ENCODE results near the gene RNU5B-1. TPM values are rescaled to one million over a fixed set of nuclear protein-coding genes. Genes with fewer than 3 reads are reported as not detected.

RNU5B-1 gene
- total RNA-seq, 1 donor from 2014 or later, result not detected

DNA sequence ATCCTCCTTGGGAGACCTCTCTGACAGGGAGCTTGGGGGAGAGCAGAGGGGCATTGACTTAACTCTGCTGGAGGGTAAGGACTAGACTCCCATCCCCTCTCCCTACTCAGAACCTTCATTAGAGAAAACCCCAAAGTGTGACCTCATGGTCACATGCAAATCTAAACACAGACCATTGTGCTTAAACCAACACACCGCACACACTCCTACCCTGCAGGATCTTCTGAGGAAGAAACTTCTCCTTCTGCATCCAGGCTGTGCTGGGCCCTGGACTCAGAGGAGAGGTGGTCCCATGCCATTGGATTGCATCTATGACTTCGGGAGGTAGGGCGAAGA lies 17.0 kb upstream of the RNU5B-1 start:
- DNase-seq (ENCODE audit: low spot score), result no peak
- ATAC-seq, result no peak

DNA sequence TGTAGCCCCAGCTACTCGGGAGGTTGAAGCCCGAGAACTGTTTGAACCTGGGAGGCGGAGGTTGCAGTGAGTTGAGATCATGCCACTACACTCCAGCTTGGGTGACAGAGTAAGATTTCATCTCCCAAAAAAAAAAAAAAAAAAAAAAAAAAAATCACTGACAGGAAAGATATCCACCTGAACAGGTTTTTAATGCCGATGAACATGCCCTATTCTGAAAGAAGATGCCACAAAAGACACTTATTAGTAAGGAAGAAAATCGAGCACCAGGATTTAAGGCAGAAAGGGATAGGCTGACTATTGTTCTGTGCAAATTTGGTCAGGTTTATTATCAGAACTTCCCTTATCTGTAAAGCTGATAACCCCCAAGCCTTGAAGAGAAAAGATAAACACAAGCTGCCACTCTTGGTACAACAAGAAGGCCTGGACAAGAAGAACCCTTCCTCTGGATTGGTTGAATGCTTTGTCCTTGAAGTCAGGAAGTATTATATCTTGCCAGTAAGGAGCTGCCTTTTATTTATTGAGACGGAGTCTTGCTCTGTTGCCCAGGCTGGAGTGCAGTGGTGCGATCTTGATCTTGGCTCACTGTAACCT lies 15.1 kb upstream of the RNU5B-1 start:
- ATAC-seq (no peak), DNase-seq (ENCODE audit: low spot score) (no peak)

DNA sequence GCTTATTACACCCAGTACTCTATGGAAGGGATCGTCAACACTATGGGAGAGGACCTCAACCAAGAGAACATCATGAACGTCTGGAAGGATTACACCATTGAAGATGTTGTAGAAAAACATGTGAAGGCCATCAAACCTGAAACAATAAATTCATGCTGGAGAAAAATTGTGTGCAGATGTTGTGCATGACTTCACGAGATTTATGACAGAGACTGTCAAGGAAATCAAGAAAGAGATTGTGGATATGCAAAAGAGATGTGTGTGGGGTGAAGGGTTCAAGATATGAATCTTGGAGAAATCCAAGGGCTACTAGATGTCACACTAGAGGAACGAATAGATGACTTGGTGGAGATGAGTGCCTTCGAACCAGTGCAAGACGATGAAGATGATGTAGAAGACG lies 14.2 kb upstream of the RNU5B-1 start:
- DNase-seq (ENCODE audit: low spot score) (no peak), ATAC-seq (no peak)

DNA sequence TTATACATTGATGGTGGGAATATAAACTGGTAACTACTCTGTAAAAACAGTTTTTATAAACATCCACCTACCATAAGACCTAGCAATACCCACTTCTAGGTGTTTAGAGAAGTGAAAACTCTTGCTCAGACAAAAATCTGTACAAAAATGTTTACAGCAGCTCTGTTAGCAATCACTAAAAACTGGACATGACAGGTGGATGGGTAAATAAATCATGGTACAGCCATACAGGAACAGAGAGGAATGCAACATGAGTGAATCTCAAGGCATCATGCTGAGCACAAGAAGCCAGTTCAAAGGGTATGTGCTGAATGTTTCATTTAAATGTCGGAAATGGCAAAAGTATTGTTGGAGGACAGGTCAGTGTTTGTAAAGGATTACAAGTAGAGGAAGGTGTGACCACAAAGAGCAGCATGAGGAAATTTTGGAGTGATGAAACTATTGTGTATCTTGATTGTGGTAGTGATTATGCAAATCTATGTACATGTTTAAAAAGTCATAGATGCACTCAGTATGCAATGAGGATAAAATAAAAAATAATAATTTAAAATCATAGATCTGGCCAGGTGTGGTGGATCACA lies 11.4 kb upstream of the RNU5B-1 start:
- no peak for ATAC-seq
- no peak for DNase-seq (ENCODE audit: low spot score)

DNA sequence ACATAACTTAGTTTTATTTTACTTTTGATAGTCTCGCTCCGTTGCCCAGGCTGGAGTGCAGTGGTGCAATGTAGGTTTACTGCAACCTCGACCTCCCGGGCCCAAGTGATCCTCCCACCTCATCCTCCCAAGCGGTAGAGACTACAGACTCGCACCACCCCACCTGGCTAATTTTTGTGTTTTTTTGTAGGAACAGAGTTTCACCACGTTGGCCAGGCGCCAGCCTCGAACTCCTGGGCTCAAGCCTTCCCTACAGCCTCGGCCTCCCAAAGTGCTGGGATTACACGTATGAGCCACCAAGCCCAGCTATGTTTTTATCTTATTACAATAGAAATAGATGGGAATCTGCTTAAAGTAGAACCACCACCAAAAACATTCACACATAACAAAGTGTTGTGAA lies 5.7 kb upstream of the RNU5B-1 start:
- ATAC-seq (no peak), DNase-seq (ENCODE audit: low spot score) (no peak)

DNA sequence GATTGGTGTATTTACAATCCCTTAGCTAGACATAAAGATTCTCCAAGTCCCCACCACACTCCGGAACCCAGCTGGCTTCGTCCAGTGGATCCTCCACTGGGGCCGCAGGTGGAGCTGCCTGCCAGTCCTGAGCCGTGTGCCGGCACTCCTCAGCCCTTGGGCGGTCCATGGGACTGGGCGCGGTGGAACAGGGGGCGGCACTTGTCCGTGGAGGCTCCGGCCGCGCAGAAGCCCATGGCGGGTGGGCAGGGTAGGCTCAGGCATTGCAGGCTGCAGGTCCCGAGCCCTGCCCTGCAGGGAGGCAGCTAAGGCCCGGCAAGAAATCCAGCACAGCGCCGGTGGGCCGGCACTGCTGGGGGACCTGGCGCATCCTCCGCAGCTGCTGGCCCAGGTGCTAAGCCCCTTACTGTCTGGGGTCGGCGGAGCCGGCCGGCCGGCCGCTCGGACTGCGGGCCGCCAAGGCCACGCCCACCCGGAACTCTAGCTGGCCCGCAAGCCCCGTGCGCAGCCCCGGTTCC lies 3.5 kb upstream of the RNU5B-1 start:
- no peak for DNase-seq (ENCODE audit: low spot score)
- no peak for ATAC-seq

DNA sequence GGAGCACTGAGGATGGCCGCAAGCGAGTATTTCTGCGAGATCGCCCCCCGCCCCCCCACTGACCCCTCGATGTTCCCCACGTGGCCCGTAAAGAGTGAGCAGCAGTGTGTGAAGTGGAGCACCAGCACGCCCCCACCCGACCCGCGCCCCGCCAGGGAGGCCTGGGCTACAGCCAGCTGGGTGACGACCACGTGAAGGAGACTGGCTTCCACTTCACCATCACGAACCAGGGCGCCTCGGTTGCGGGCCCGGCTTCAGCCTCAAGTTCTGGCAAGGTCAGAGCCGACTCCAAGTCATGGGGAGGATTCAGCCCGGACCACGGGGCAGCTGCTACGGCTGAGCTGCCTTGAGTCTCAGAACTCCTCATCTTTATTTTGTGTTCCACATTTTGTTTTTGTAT lies 2.4 kb upstream of the RNU5B-1 start:
- DNase-seq (ENCODE audit: low spot score) (no peak), ATAC-seq (no peak)

DNA sequence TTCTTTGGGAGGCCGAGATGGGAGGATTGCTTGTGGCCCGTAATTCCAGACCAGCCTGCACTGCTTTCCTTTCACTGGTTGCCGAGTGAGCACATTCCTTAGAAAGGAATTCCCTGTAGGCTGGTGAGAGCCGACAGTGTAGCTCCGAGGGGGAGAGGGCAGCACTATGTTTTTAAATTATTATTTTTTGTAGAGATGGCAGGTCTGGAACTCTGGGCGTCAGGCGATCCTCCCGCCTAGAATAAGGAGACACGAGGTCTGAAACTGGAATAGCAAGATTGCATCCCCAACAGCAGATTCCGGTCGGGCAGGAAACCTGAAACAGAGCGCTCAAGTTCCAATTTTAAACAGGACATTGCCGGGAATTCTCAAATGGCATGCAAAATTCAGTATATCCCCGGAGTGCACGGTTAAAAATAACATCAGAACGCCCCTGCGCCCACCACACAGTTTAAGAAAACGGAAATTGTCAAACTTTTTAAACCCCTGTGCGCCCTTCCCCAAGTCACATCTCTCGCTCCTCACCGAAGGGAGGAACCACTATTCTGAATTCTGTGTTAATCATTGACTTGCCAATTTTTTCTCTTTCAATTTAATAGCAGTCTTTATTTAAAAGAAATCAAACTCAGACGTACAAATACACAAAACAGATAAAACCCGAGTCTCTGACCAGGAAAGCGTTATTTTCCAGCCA lies 643 bp upstream of the RNU5B-1 start:
- DNase-seq (ENCODE audit: low spot score) (peak; percentile 56), ATAC-seq (peak; percentile 59)

DNA sequence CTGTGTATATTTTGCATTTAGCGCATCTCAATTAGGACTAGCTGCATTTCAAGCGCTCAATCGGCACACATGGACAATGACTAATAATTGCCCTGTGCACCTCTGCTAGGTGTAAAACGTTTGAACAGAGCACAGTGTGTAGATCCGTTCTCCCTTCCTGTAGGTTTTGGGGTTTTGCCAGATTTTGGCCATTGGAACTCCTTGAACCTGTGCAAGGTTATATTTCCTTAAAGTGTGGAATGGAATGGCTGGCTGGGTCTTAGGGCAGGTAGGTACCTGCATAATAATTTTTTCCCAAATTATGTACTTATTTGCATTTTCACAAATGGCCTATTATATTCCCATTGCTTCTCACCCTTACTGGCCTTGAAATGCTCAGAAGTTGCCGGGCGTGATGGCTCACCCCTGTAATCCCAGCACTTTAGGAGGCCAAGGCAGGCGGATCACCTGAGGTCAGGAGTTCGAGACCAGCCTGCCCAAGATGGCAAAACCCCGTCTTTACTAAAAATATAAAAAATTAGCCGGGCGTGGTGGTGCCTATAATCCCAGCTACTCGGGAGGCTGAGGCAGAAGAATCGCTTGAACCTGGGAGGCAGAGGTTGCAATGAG lies 777 bp downstream of the RNU5B-1 start:
- ATAC-seq, result peak; percentile 18
- no peak for DNase-seq (ENCODE audit: low spot score)

DNA sequence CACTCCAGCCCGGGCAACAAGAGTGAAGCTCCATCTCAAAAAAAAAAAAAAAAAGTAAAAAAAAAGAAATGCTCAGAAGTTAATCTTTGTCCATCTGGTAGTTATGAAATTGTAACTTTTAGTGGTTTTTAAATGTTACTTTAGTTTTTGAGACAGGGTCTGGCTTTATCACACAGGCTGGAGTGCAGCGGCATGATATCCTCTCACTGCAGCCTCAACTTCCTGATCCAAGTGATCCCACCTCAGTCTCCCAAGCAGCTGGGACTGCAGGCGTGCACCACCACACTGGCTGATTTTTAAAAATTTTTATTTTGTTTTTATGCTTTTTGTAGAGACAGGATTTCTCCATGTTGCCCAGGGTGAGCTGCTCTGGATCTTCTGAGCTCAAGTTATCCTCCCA lies 1.3 kb downstream of the RNU5B-1 start:
- no peak for ATAC-seq
- DNase-seq (ENCODE audit: low spot score), result no peak

DNA sequence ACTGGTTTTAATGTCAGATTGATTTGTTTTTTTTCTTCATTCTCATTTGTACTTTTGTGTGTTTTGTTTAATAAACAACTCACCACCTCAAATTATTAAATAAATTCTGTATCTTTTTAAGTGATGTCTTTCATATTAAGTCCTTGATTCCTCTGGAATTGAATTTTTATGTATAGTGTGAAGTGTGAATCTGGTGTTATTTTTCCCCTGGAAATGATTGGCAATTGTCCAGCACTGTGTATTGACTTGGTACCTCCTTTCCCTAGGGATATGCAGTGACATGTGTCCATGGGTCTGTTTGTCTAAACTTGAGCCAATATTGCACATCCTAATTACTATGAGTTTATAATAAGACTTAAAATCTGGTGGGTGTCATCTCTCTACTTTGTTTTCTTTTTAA lies 2.1 kb downstream of the RNU5B-1 start:
- DNase-seq (ENCODE audit: low spot score) (no peak), ATAC-seq (no peak)

DNA sequence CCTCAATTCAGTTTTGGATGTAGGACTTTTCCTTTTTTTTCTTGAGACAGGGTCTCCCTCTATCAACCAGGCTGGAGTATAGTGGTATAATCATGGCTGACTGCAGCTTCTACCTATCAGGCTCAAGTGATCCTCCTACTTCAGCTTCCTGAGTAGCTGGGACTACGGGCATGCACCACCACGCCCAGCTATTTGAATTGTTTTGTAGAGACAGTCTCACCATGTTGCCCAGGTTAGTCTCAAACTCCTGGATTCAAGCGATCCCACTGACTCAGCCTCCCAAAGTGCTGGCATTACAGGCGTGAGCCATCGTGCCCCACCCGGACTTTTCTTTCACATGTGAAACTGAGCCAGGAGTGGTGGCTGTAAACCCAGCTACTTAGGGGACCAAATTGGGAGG lies 3.5 kb downstream of the RNU5B-1 start:
- ATAC-seq (no peak), DNase-seq (ENCODE audit: low spot score) (no peak)

DNA sequence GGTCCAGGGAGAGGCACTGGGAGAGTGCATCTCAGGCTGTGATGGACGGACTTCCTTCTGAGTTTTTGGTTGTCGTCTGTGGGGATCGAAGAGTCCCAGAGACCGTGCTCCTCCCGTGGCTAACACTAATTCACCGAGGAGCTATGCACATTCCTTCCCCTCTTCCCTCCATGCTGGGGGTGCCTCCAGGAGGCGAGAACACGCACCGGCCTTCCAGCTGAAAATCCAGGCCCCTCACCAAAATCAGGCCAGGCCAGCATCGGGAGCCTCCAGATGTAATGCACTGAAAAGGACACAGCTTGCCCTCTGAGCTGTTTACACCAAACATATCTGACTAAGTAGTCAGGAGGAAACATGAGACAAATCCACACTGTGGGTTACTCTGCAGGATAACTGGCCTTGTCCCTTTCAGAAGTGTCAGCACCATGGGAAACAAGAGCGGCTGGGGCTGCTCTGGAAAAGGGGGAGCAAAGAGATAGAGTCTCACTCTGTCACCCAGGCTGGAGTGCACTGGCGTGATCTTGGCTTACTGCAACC lies 5.5 kb downstream of the RNU5B-1 start:
- no peak for ATAC-seq
- no peak for DNase-seq (ENCODE audit: low spot score)

DNA sequence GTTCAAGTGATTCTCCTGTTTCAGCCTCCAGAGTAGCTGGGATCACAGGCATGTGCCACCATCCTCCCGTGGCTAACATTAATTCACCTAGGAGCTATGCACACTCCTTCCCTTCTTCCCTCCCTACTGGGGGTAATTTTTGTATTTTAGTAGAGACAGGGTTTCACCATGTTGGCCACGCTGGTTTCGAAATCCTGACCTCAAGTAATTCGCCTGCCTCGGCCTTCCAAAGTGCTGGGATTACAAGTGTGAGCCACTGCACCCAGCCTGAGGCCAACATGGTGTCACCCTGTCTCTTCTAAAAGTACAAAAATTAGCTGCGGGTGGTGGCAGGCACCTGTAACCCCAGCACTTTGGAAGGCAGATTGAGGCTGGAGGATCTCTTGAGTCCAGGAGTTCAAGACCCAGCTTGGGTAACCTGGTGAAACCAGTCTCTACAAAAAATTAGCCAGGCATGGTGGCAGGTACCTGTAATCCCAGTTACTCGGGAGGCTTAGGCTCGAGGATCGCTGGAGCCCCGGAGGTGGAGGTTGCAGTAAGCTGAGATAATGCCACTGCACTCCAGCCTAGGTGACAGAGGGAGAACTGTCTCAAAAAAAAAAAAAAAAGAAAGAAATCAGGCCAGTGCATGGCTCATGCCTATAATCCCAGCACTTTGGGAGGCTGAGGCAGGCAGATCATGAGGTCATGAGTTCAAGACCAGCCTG lies 6.1 kb downstream of the RNU5B-1 start:
- no peak for DNase-seq (ENCODE audit: low spot score)
- no peak for ATAC-seq

DNA sequence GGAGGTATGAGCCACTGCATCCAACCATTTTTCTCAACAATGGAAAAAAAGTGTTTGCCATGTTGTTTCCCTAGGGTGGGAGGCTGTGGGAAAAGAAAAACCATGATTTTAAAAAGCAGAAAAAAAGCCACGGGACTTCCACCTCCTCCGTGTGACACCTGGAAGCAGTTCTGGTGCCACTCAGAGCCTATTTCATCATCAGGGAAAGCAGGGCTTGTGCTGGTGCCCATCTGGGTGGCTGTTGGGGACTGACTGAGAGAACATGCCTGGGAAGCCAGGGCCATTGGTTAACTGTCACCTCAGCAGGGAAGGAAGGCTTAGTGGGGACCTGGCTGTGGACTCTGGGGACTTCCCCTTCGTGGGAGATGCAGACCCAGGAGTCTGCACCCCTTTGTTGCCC lies 7.3 kb downstream of the RNU5B-1 start:
- peak; percentile 73 for ATAC-seq

DNA sequence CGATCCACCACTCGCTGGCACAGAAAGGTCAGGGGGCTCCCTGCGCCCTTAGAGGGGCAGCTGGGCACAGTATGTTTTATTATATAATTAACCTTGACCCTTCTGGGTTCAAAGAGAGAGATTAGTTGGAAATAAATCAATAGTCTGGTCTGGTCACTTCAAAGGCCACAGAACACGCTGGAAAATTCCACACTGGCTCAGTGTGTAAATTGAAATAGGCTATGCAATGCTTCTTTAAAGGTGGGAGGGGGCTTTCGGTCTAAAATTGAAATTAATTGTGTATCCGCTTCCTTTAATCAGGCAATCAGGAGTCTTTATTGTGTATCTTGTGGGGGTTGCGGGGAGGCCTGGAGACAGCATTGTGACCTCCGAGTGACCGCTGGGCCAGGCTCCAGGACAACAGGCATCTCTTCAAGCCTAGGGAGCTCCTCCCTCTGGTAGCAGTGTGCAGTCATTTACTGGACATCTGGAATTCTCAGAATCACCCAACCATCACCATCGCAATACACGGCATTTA lies 8.0 kb downstream of the RNU5B-1 start:
- DNase-seq (ENCODE audit: low spot score), result peak; percentile 80
- ATAC-seq, result peak; percentile 88

More for the DNA sequence above, 7.3 kb downstream of the RNU5B-1 start:
- DNase-seq (ENCODE audit: low spot score), result peak; percentile 67

DNA sequence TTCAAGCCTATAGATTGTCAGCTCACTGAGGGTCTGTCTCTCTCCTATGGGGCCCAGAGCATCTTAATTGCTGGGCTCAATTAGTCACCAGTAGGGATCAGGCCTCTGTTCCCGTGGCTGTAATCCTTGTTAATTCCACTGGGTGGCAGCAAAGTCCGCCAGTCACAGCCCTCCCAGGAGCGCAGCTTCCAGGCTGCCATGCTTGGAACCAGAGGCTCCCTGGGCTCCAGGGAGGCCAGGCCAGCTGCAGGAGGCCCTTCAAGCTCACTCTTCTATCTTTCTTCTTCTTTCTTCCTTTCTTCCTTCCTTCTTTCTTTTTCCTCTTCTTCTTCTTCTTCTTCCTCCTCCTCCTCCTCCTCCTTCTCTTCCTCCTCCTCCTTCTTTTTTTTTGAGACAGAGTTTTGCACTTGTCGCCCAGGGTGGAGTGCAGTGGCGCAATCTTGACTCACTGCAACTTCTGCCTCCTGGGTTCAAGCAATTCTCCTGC lies 14.4 kb downstream of the RNU5B-1 start:
- DNase-seq (ENCODE audit: low spot score) (peak; percentile 75), ATAC-seq (peak; percentile 99)

DNA sequence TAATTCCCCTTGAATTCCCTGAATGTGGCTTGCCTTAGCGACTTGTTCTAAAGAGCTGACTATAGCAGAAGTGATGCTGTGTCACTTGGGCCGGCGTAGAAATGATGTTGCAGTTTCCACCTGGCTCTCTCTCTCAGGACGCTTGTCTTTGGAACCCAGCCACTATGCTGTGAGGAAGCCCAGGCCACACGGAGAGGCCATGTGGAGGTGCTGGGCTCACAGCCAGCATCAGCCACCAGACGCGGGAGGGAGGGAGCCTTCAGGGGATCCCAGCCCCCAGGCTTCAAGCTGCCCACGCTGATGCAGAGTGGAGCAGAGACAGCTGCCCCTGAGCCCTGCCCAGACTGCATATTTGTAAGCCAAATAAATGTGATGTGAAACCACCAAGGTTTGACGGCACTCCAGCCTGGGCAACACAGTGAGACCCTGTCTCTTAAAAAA lies 18.6 kb downstream of the RNU5B-1 start:
- ATAC-seq (peak; percentile 39), DNase-seq (ENCODE audit: low spot score) (peak; percentile 54)

DNA sequence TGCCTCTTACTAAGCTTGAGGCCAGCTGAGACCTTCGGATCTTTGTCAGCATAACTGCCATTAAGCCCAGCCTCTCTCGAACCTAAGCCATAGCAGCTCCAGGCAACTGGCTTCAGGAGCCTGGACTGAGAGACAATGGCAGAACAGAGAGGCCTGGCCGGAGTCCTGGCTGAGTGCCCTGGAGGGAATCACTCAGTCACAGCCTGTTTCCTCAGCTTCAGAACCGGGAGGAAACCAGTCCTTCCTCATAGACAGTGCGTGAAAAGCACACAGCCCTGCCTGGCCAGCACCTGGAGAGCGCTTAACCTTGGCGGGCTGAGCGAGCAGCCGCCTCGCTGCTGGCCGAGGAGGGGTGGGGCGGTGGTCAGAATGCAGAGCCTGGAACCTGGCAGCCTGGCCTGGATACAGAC lies 21.6 kb downstream of the RNU5B-1 start:
- DNase-seq (ENCODE audit: low spot score) (no peak), ATAC-seq (peak; percentile 57)

DNA sequence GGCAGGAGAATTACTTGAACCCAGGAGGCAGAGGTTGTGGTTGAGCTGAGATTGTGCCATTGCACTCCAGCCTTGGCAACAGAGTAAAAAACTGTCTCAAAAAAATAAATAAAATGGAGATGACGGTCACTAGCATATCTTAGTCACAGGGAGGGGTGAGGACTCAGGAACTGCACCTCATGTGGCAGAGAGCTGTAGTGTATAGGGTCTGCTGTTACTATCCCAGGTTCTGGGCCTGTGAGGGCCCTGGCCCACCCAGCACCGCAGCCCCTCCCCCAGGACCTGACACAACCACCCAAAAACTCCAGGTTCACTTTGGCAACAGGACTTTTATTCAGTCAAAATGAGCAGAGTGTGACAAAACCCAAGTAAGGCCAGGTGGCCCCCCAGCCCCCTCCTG lies 22.3 kb downstream of the RNU5B-1 start:
- ATAC-seq (no peak), DNase-seq (ENCODE audit: low spot score) (no peak)
